Measurements from ENCODE around the gene SPOCK1.

- TF ChIP-seq, protein P1, sequence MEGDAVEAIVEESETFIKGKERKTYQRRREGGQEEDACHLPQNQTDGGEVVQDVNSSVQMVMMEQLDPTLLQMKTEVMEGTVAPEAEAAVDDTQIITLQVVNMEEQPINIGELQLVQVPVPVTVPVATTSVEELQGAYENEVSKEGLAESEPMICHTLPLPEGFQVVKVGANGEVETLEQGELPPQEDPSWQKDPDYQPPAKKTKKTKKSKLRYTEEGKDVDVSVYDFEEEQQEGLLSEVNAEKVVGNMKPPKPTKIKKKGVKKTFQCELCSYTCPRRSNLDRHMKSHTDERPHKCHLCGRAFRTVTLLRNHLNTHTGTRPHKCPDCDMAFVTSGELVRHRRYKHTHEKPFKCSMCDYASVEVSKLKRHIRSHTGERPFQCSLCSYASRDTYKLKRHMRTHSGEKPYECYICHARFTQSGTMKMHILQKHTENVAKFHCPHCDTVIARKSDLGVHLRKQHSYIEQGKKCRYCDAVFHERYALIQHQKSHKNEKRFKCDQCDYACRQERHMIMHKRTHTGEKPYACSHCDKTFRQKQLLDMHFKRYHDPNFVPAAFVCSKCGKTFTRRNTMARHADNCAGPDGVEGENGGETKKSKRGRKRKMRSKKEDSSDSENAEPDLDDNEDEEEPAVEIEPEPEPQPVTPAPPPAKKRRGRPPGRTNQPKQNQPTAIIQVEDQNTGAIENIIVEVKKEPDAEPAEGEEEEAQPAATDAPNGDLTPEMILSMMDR (IDR thresholded peaks at IDR 0.05; ENCODE audit: poor library complexity) = no peak
- TF ChIP-seq EZH2phosphoT487 (IDR thresholded peaks at IDR 0.05; ENCODE audit: low read depth, severe bottlenecking, unreplicated experiment) = no peak
These were observed 384.0 kb downstream of the SPOCK1 start for GRCh38 chr5:137115152-137115551.

Measured in hepatocyte (in vitro differentiated cells).